BJ (cell line): ENCODE measurements around the gene HBA1. TPM values are rescaled to one million over a fixed set of nuclear protein-coding genes. Genes with fewer than 3 reads are reported as not detected.
"Not testable (repeated sequence)": the region's sequence is repeated elsewhere in the genome, so short reads cannot be mapped to it uniquely, and the experiment has no call there.

Source experiments
- CTCF ChIA-PET: fragments of 350-600 bp; formaldehyde crosslinking; extraction: SDS; loops from one replicate; lab custom pipeline; 2021; ENCODE audit warnings: antibody characterized with exemption, inconsistent platforms; lab: Yijun Ruan, JAX
- POLR2A ChIA-PET: fragments of 300-600 bp; sonication (Branson Sonifier 250); formaldehyde crosslinking; extraction: SDS; loops from one replicate; lab custom pipeline; 2021; ENCODE audit warnings: antibody characterized with exemption; lab: Charles Lee
- DNase-seq: peaks from one replicate; pipeline ENCODE4 v3.0.0-alpha.2; 2011; ENCODE audit warnings: low read depth
- H3K27me3 ChIP-seq: 2 replicates; pipeline ENCODE4 v1.6.0; 2011; ENCODE audit warnings: low read length; ENCODE audit not compliant: control insufficient read depth, insufficient read depth
- H3K36me3 ChIP-seq: 2 replicates; pipeline ENCODE4 v1.5.1; 2011; ENCODE audit warnings: low read length; ENCODE audit not compliant: control insufficient read depth, insufficient read depth
- H3K4me3 ChIP-seq: 2 replicates; pipeline ENCODE4 v1.5.1; 2011; ENCODE audit warnings: low read depth, mild to moderate bottlenecking, control low read depth, low read length
- CTCF ChIP-seq: IDR thresholded peaks from 2 replicates; pipeline ENCODE4 v1.5.1; 2011; ENCODE audit warnings: low read depth, mild to moderate bottlenecking, control low read depth, inconsistent platforms, low read length, moderate library complexity; ENCODE audit not compliant: insufficient read depth
- polyA plus RNA-seq: library from polyadenylated mRNA; depleted of rRNA; stranded (reverse); fragments of >200 nt; gene quantifications from 2 replicates; pipeline ENCODE4 v1.2.3, GENCODE V29; 2011

The HBA1 gene
- polyA plus RNA-seq, 1 experiment, result not detected

GRCh38 chr16:144797-145252, 31.7 kb upstream of the HBA1 start:
- no peak for DNase-seq
- ChIA-PET POLR2A (no interaction called here), CTCF (interaction anchor here (1.0 kb wide), 1 partner anchor 36 kb away, joined by 4 read pairs; the partner anchor contains the start of gene HBQ1)
- Histone ChIP-seq H3K4me3 (no peak overlapping the region), H3K27me3 (no peaks in the 10 kb centered on the region), H3K36me3 (no peaks in the 10 kb centered on the region)
- TF ChIP-seq CTCF, result no peak

GRCh38 chr16:146646-147045, 29.8 kb upstream of the HBA1 start:
- TF ChIP-seq CTCF, result no peak
- POLR2A ChIA-PET, result no interaction called here
- no peaks in the 10 kb centered on the region for H3K36me3 ChIP-seq
- no peak for DNase-seq
- CTCF ChIA-PET, result no interaction called here
- H3K27me3 ChIP-seq, result no peaks in the 10 kb centered on the region
- no peak overlapping the region for H3K4me3 ChIP-seq

GRCh38 chr16:149024-149660, 27.3 kb upstream of the HBA1 start:
- TF ChIP-seq CTCF, result no peak
- ChIA-PET CTCF (interaction anchor here (0.8 to 1.6 kb wide), 4 partner anchors 31 to 33 kb away, joined by 3 to 4 read pairs (median 4); partner anchors contain the start of gene HBQ1), POLR2A (interaction anchor here (0.7 kb wide), 1 partner anchor 74 kb away, joined by 4 read pairs; no protein-coding TSS in a partner anchor)
- DNase-seq, result no peak
- no peaks in the 10 kb centered on the region for H3K27me3 ChIP-seq
- no peak overlapping the region for H3K4me3 ChIP-seq
- H3K36me3 ChIP-seq, result no peaks in the 10 kb centered on the region

- CTCF ChIA-PET, result no interaction called here
- no peak for TF ChIP-seq CTCF
- H3K4me3 ChIP-seq, result no peak within 1 kb of the TSS
- no peaks in the 10 kb centered on the region for H3K36me3 ChIP-seq
- POLR2A ChIA-PET, result no interaction called here
- peaks cover 2% of the 10 kb centered on the region for H3K27me3 ChIP-seq
- DNase-seq, result no peak
These were observed 24.0 kb upstream of the HBA1 start, which contains the start of gene HBZ for GRCh38 chr16:152141-153128. Gene HBZ (plus strand): TSS chr16:152644. CDS start chr16:152910, 266 bp downstream.

GRCh38 chr16:153129-153521, 23.4 kb upstream of the HBA1 start:
- DNase-seq, POLR2A ChIA-PET, CTCF ChIA-PET, H3K36me3 ChIP-seq, H3K27me3 ChIP-seq, H3K4me3 ChIP-seq: not testable (repeated sequence)

- H3K27me3 ChIP-seq, CTCF ChIA-PET, DNase-seq, H3K36me3 ChIP-seq, POLR2A ChIA-PET, H3K4me3 ChIP-seq: not testable (repeated sequence)
These were observed 22.8 kb upstream of the HBA1 start for GRCh38 chr16:153550-154216.
